CD4-positive, alpha-beta T cell treated with Interleukin-4 for 4 hours (primary cell): ENCODE measurements around the gene TMEM19.
A peak's percentile ranks its signal among the peaks of the same experiment; 100 is the strongest.

Experiments
- DNase-seq: peaks from one replicate; pipeline ENCODE4 v3.0.0-alpha.2; 2020

TMEM19 gene

DNA sequence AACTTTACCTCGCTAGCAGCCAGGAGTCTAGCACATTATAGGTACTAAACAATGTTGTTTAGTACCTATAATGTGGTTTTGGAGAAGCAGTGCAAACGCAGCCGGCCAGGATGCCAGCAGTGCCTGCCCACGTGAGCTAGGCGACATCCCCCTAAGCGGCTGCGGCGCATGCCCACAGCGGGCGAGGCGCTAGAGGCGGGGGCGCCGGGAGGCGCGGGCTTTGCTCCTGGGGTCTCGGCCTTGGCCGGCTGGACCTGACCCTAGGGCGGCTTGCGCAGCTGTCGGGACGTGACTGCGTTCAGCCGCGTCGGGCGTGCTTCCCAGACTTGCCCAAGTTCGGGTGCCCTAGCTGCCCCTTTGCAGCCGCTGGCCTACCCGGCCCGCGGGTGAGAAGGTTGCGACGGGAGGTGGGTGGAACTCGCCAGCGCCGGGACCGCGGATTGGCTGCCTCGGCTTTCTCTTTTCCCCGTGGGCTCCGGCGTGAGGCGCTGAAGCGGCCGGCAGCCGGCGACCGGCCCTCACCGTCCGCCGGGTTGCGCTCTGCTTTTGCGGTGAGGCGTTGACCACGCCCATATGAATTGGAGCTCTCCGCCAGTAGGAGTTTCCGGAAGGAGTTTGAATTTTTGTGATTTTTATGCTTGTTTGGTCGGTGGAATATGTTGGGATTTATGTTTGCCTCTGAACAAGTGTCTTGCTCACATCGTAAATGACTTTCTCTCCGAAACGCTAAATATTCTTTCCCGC is at the start of gene TMEM19:
Gene TMEM19 (plus strand): TSS at position 169 of the 744 bp plus-strand sequence. CDS start 599 bp downstream, outside the sequence.
- peak; percentile 79 for DNase-seq

GRCh38 chr12:71636704-71637115 is 49.2 kb upstream of the TMEM19 start:
- peak; percentile 67 for DNase-seq

GRCh38 chr12:71638499-71638898 is 47.4 kb upstream of the TMEM19 start:
- no peak for DNase-seq

DNA sequence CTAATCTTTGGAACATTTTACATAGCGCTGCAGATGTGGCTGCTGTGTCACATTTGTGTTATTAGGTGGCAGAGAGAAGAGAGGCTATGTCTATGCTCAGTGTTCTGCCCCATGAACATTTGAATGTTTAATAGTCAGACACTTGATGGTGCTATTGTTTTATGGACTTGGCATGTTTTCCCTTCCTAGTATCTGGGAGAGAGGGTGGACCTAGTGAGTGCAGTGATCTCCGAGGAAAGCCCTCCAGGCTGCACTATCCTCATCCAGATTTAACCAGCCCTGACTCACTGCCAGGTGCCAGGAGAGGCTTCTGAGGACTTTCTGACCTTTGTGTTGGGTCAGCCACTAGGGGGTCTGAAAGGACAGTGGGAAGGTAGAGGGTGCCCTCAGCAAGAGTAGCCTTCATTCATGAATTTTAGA is 46.5 kb upstream of the TMEM19 start:
- DNase-seq = peak; percentile 4

GRCh38 chr12:71640316-71640715 is 45.6 kb upstream of the TMEM19 start:
- no peak for DNase-seq

DNA sequence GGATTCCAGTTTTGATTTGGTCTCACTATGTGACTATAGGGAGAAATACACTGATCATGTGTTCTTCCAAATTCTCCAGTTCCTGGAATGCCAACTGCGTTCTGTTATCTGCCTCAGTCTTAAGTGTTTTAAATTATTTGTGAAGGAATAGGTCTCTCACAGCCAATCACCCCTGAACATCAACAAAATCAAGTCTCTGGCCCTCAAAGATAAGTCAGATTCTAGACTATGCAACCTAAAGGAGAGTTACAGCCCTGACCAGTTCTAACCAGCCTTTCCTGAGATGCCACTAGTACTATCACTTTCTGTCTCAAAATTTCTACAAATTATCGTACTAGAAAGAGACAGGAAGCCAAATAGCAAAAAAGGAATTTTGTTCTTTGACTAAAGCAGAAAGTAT is 44.5 kb upstream of the TMEM19 start:
- DNase-seq = no peak

GRCh38 chr12:71642264-71642663 is 43.6 kb upstream of the TMEM19 start:
- DNase-seq = no peak

DNA sequence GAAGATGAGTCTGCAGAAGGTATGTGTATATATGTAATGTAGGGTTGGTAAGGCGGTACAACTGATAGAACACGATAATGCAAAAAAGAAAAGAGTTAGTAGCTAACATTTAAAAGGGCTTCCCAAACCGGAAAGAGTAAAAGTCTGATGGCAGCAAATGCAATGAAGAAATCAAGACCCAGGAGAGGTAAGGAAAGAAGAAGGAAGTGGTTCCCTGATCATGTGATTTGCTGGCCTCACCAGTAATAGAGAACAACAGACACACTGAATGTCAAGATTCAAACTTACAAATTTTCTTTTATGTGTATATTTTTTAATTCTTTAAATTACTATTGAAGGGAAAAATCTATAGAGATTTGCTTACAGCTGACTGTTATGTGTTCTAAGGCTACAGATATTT is 40.6 kb upstream of the TMEM19 start:
- DNase-seq = no peak

DNA sequence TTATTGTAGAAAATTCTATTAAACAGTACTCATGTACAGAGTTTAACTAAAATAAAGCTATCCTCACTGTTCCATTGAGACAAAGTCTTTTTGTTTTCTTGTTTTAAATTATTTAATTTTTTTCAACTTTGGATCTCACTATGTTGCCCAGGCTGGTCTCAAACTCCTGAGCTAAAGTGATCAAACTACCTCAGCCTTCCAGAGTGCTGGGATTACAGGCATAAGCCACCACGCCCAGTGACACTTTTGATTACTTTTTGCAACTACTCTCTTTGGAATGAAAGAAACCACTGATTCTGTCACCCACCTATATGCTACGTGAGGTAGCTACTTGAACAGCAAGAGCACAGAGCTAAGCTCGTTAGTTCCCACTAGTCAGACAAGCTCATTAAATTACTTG is 39.4 kb upstream of the TMEM19 start:
- no peak for DNase-seq

- no peak for DNase-seq
These were observed 37.3 kb upstream of the TMEM19 start for GRCh38 chr12:71648537-71648936.

DNA sequence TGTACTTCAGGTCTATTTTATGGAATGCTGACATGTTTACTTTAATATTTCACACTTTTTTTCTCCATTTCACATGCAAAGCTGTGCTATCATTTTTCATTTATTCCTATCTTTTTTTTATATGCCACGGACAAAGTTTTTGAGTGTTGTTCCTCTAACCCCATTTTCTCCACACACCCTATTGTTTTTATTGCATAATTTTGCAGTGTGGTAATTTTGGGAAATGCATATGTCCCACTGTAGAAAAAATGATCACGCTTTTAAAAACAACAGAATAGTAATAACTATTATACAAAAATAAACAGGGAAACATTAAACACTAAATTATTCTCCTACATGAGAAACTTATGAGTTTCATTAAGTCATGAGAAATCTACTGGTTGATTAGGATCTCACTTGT is 36.5 kb upstream of the TMEM19 start:
- no peak for DNase-seq

DNA sequence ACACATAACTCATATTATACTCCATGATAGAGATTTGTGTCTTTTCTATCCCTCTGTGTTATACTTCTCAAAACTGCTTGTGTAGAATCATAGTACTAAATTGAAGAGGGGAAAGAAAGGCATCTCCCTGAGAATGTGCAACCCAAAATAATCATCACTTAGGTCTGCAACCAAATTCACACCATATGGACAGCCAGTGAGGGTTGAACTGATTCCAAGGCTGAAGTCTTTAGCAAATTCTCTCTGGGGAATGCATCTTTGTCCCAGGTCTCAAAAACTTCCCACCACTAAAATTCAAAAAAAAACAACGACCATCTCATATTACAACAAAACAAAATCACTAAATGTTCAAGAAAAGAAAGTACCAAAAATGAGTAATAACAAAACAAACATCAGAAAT is 33.2 kb upstream of the TMEM19 start:
- DNase-seq = no peak

DNA sequence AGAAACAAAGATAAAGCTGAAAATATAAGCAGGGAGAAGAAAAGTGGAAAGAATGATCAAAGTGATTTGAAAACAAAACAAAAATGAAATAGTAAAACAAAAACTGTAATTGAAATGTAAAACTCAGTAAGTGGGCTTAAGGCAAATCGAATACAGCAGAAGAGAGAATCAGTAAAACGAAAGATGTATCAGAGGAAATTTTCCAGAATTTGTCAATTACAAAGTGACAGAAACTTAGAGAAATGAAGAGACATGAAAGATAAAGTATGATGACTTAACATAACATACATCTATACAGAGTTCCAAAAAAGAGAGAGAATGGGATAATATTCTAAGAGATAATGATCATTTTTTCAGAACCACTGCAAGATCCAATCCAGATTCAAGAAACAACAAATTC is 32.7 kb upstream of the TMEM19 start:
- DNase-seq = no peak

DNA sequence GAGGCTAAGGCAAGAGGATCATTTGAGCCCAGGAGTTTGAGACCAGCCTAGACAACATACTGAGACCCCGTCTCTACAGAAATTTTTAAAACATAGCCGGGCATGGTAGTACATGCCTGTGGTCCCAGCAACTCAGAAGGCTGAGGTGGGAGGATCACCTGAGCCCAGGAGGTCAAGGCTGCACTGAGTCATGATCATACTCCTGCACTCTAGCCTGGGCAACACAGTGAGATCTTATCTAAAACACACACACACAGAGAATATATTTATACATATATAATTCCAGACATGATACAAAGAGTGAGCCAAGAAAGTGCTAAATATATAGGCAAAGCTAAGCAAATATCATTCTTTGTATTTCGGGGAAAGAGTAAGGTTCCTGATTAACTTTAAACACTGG is 31.7 kb upstream of the TMEM19 start:
- no peak for DNase-seq

DNA sequence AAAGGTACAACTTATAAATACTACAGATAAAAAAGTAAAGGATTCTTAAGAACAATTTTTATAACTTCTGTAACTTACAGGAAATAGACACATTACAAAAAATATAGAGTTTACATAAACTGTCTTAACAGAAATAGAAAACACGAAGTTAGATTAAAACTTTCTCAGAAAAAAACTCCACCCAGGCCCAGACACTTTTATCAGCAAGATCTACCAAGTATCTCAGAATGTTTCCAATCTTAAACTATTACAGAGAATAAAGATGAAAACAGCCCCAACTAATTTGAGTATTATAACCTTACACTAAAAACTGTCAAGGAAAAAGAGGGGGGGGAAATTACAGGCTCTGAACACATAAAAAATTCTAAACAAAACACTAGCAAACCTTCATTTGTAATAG is 30.4 kb upstream of the TMEM19 start:
- peak; percentile 35 for DNase-seq

GRCh38 chr12:71655907-71656306 is 30.0 kb upstream of the TMEM19 start:
- DNase-seq = no peak

- no peak for DNase-seq
These were observed 29.1 kb upstream of the TMEM19 start for GRCh38 chr12:71656740-71657139.

DNA sequence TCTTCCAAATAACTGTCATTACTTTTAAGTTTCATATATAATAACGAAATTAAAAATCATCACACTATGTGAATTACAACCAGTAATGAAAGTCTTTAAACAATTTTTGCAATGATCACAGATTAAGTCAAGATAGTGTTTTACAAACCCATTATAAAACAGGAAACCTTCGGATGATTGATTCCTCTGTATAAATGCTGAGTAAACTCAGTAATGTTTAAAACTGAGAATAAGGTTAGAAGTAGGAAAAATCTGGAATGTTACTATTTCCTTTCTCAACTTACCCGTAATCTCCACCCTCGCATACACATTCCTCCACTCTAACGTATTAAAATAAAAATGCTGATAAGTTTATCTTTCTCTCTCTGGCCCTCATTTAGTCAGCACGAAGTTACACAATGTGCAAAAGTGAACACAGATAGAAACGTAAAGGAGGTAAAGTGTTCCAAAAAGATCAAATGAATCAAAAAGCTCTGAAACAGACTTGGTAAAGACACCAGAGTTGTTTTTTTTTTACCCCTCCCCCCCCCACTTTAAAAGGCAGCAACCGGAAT is 23.8 kb upstream of the TMEM19 start:
- no peak for DNase-seq

- peak; percentile 86 for DNase-seq
These were observed 22.9 kb upstream of the TMEM19 start for GRCh38 chr12:71662849-71663560.

DNA sequence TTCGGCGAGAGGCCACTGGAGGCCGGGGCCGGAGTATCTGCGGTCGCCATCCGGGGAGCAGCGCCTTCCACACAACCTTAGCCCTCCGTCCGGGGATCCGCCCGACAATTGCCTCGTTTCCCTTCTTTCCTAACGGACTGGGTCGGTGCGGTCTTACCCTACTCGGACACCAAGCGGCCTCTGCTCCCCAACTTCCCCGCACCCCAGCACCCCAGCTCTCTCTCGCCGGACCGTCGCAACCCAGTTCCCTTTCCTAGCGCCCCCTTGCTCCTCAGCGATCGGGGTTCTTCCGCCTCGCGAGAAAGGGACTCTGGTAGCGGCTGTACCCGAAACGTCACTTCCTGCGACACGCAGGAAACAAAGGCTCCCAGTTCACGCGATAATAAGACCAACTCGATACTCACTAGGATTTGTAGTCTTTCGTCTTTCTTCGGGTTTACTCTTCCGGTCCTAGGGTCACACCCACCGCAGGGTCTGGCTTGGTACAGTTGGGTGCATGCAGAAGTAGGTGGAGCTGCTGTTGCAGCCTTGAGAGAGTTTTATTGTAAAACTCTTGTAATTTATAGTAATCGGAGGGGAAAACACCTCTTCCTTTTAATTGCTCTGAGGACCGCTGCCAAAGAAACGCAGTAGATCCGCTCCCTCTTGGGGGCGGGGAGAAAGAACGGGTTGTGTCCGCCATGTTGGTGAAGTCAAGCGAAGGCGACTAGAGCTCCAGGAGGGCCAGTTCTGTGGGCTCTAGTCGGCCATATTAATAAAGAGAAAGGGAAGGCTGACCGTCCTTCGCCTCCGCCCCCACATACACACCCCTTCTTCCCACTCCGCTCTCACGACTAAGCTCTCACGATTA is 22.1 kb upstream of the TMEM19 start, which contains the start of the genes THAP2 and ZFC3H1:
Gene THAP2 (plus strand): TSS at position 741 of the 850 bp plus-strand sequence. CDS start 209 bp downstream, outside the sequence.
Gene ZFC3H1 (minus strand): TSS at position 288 of the 850 bp plus-strand sequence. CDS start 238 bp downstream, at position 50.
- DNase-seq = peak; percentile 98

DNA sequence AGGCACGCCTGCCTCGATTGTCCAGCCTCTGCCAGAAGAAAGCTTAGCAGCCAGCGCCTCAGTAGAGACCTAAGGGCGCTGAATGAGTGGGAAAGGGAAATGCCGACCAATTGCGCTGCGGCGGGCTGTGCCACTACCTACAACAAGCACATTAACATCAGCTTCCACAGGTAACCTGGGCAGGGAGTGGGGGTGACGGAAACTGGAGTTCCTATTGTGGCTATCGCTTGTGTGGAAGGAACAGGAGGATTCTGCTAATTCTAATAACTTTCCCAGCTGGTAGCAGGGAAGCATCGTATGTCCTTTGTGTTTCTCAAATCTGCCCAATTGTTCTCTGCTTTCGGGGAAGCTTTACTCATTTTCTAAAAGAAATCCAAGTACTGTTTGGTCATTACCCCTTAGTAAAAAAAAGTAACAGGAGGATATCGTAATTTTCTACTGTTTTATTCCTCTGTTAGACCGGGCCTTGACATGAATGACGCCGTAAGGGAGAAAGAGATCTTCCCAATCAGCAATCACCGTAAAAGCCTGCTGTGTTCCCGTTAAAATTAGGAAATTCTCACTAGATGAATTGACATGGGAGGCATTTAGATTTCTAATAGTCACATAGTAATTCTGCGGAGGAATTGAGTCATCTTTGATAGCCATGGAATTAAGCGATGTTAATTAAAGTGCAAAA is 21.3 kb upstream of the TMEM19 start:
- DNase-seq = no peak

DNA sequence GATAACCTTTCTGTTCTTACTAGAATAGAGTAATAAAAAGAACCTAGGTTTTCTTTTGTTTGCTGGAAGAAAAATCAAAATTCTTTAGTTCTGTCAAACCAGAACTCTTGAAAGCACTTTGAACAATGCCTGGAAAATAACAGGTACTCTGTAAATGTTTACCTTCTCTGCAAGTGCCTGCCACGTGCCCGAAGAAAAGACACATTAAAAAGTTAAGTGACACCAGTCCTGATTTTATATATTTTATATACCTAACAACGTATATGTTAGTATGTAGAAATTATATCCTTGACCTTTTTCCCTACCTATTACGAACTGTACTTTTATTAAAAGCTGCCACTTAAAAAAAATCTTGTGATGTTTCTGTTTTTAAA is 20.8 kb upstream of the TMEM19 start:
- DNase-seq = no peak
